ENCODE data around the gene AXIN1. TPM values are rescaled to one million over a fixed set of nuclear protein-coding genes. Genes with fewer than 3 reads are reported as not detected.

AXIN1 gene
- total RNA-seq, 4 donors from 2014 or later, result 37.9 to 45.7 (median 40.6) TPM

- intact Hi-C loops (cut with DNase I; ENCODE audit: low total_unique reads), result no loop called here
- TF ChIP-seq, protein P1, sequence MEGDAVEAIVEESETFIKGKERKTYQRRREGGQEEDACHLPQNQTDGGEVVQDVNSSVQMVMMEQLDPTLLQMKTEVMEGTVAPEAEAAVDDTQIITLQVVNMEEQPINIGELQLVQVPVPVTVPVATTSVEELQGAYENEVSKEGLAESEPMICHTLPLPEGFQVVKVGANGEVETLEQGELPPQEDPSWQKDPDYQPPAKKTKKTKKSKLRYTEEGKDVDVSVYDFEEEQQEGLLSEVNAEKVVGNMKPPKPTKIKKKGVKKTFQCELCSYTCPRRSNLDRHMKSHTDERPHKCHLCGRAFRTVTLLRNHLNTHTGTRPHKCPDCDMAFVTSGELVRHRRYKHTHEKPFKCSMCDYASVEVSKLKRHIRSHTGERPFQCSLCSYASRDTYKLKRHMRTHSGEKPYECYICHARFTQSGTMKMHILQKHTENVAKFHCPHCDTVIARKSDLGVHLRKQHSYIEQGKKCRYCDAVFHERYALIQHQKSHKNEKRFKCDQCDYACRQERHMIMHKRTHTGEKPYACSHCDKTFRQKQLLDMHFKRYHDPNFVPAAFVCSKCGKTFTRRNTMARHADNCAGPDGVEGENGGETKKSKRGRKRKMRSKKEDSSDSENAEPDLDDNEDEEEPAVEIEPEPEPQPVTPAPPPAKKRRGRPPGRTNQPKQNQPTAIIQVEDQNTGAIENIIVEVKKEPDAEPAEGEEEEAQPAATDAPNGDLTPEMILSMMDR (IDR thresholded peaks at IDR 0.05), result no peak
- TF ChIP-seq POLR2A (IDR thresholded peaks at IDR 0.05), result no peak
- 81 to 85% methylated on average over 6 to 20 of the region's 23 CpGs for WGBS, 2 donors
- no peak overlapping the region for H3K4me3 ChIP-seq (ENCODE audit: low read depth, poor library complexity, severe bottlenecking)
- no peak for DNase-seq (ENCODE audit: low spot score in 2 of 2)
Observed at GRCh38 chr16:264440-264951, 88.0 kb downstream of the AXIN1 start.

DNA sequence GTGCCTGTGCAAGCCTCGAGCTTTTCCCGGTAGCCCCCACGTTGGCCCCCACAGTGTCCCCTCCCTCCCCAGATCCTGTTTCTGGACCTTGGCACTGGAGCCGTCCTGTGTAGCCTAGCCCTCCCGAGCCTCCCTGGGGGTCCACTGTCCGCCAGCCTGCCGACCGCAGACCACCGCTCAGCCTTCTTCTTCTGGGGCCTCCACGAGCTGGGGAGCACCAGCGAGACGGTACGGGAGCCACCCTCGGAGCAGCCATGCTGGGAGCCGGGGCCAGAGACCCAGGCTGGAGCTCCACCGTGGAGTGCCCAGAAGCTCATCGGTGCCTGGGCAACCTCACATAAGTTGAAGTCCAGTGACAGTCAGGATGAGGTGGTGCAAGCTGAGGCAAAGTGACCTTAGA, 88.6 kb downstream of the AXIN1 start:
- TF ChIP-seq, protein P1 (IDR thresholded peaks at IDR 0.05), result no peak
- no peak for TF ChIP-seq POLR2A (IDR thresholded peaks at IDR 0.05)
- no peak for DNase-seq (ENCODE audit: low spot score in 2 of 2)
- intact Hi-C loops (cut with DNase I; ENCODE audit: low total_unique reads), result no loop called here
- WGBS, 2 donors, result 94 to 95% methylated on average over 9 to 17 of the region's 17 CpGs
- no peak overlapping the region for H3K4me3 ChIP-seq (ENCODE audit: low read depth, poor library complexity, severe bottlenecking)

- DNase-seq (ENCODE audit: low spot score in 2 of 2), result no peak
- 88 to 93% methylated on average over 30 to 31 of the region's 35 CpGs for WGBS, 2 donors
- no peak overlapping the region for H3K4me3 ChIP-seq (ENCODE audit: low read depth, poor library complexity, severe bottlenecking)
- intact Hi-C loops (cut with DNase I; ENCODE audit: low total_unique reads), result no loop called here
- TF ChIP-seq POLR2A (IDR thresholded peaks at IDR 0.05), result no peak
- TF ChIP-seq, protein P1 (IDR thresholded peaks at IDR 0.05), result no peak
Observed at GRCh38 chr16:263182-263774, 89.2 kb downstream of the AXIN1 start.

- TF ChIP-seq POLR2A (IDR thresholded peaks at IDR 0.05), result no peak
- TF ChIP-seq, protein P1 (IDR thresholded peaks at IDR 0.05), result no peak
- no peak overlapping the region for H3K4me3 ChIP-seq (ENCODE audit: low read depth, poor library complexity, severe bottlenecking)
- DNase-seq (ENCODE audit: low spot score in 2 of 2), result no peak
- intact Hi-C loops (cut with DNase I; ENCODE audit: low total_unique reads), result no loop called here
- WGBS, 2 donors, result 96 to 97% methylated on average over 29 of the region's 29 CpGs
Observed at GRCh38 chr16:262121-262745, 90.3 kb downstream of the AXIN1 start.

- intact Hi-C loops (cut with DNase I; ENCODE audit: low total_unique reads), result no loop called here
- WGBS, 2 donors, result 87 to 91% methylated on average over 28 of the region's 28 CpGs
- TF ChIP-seq, protein P1 (IDR thresholded peaks at IDR 0.05), result no peak
- no peak for TF ChIP-seq POLR2A (IDR thresholded peaks at IDR 0.05)
Observed at GRCh38 chr16:261031-261691, 91.4 kb downstream of the AXIN1 start.

More at GRCh38 chr16:261031-261691, 91.4 kb downstream of the AXIN1 start:
- no peak overlapping the region for H3K4me3 ChIP-seq (ENCODE audit: low read depth, poor library complexity, severe bottlenecking)
- no peak for DNase-seq (ENCODE audit: low spot score in 2 of 2)
